ENCODE results near the gene PARP1.

DNA sequence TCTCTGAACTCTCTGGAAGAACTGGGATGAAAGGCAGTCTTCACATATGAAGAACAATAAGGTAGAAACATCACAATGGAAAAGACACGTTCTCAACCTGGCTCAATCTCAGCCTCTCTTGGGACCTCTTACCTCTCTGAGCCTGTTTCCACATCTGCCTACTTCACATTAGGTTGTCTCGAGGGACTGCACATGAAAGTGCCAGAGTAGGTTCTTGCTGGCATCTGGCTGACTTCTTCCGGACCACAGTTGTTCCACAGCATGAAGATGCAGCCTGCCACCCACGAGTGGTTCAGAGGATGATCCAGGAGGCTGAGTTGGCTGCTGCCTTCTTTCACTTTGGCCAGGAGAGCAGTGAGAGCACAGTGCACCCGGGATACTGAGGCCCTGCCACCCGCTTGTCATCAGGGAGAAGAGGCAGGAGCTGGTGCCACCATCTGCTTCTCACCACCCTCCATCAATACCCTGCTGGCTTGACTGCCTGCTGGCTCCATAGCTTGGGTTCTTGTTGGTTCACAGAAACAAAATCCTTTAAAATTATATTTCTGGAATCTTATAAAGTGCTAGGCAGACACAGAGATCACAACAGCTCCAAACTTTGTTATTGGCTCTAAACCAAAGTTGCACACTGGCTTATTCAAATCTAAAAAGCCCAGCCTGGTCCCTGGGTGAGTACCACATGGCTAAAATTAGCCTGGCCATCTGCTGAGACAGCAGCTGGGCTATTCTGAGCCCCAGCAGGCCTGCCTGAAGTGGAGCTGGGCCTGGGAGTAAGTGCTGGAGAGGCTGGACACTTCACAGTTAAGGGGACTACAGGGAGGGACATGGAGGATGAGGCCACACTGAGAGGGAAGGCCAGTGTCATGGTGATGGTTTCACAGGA is 52.0 kb downstream of the PARP1 start:
- TF ChIP-seq POLR2A (IDR thresholded peaks at IDR 0.05) = no peak
- TF ChIP-seq POLR2AphosphoS5 (IDR thresholded peaks at IDR 0.05) = no peak
- TF ChIP-seq, protein P1, sequence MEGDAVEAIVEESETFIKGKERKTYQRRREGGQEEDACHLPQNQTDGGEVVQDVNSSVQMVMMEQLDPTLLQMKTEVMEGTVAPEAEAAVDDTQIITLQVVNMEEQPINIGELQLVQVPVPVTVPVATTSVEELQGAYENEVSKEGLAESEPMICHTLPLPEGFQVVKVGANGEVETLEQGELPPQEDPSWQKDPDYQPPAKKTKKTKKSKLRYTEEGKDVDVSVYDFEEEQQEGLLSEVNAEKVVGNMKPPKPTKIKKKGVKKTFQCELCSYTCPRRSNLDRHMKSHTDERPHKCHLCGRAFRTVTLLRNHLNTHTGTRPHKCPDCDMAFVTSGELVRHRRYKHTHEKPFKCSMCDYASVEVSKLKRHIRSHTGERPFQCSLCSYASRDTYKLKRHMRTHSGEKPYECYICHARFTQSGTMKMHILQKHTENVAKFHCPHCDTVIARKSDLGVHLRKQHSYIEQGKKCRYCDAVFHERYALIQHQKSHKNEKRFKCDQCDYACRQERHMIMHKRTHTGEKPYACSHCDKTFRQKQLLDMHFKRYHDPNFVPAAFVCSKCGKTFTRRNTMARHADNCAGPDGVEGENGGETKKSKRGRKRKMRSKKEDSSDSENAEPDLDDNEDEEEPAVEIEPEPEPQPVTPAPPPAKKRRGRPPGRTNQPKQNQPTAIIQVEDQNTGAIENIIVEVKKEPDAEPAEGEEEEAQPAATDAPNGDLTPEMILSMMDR (IDR thresholded peaks at IDR 0.05) = no peak
